GM12865 (cell line): Measurements from ENCODE around the gene FIBCD1.

Source experiments
- DNase-seq: peaks from one replicate; pipeline ENCODE4 v3.0.0; 2010; ENCODE audit warnings: low read depth
- H3K4me3 ChIP-seq: 2 replicates; pipeline ENCODE4 v1.5.1; 2011; ENCODE audit warnings: mild to moderate bottlenecking, low read depth, low read length, control low read depth
- CTCF ChIP-seq: IDR thresholded peaks from 2 replicates; pipeline ENCODE4 v1.5.1; 2011; ENCODE audit warnings: low read length, control low read depth, low read depth, inconsistent platforms; ENCODE audit not compliant: insufficient read depth; ENCODE audit errors: missing control alignments

The FIBCD1 gene

GRCh38 chr9:130940693-130941576 lies 1.9 kb upstream of the FIBCD1 start:
- DNase-seq = peak; percentile 71
- peak; percentile 96 for TF ChIP-seq CTCF
- no peak overlapping the region for H3K4me3 ChIP-seq

- TF ChIP-seq CTCF = no peak
- no peak overlapping the region for H3K4me3 ChIP-seq
- no peak for DNase-seq
These were observed 1.0 kb upstream of the FIBCD1 start for GRCh38 chr9:130940027-130940549.

GRCh38 chr9:130939405-130940026 lies 469 bp upstream of the FIBCD1 start:
- peak overlapping the region; percentile 55; the same call in 1 of the 2 replicates for H3K4me3 ChIP-seq
- no peak for TF ChIP-seq CTCF
- DNase-seq = no peak

GRCh38 chr9:130938184-130938651 lies 829 bp downstream of the FIBCD1 start:
- TF ChIP-seq CTCF = no peak
- peak overlapping the region; percentile 12; the same call in 1 of the 2 replicates for H3K4me3 ChIP-seq
- DNase-seq = no peak

GRCh38 chr9:130937146-130938076 lies 1.6 kb downstream of the FIBCD1 start:
- H3K4me3 ChIP-seq = no peak overlapping the region
- DNase-seq = no peak
- no peak for TF ChIP-seq CTCF
